Adipocyte (in vitro differentiated cells): ENCODE results near the gene CDK6.

Source experiments
- DNase-seq: peaks from one replicate; pipeline ENCODE4 v3.0.0-alpha.2; 2015; ENCODE audit warnings: low read depth
- H3K27me3 ChIP-seq: replicated peaks from 2 replicates; pipeline ENCODE4 v1.7.0; 2013; ENCODE audit warnings: mild to moderate bottlenecking, low read length, moderate library complexity; ENCODE audit not compliant: control insufficient read depth, insufficient read depth
- H3K36me3 ChIP-seq: 2 replicates; pipeline ENCODE4 v1.7.0; 2013; ENCODE audit warnings: low read length, mild to moderate bottlenecking, moderate library complexity; ENCODE audit not compliant: control insufficient read depth, insufficient read depth, severe bottlenecking
- H3K4me1 ChIP-seq: 2 replicates; pipeline ENCODE4 v1.7.0; 2013; ENCODE audit warnings: mild to moderate bottlenecking, low read length, moderate library complexity; ENCODE audit not compliant: control insufficient read depth, insufficient read depth
- H3K4me3 ChIP-seq: 2 replicates; pipeline ENCODE4 v1.7.0; 2013; ENCODE audit warnings: mild to moderate bottlenecking, low read length, moderate library complexity
- H3K9ac ChIP-seq: 2 replicates; pipeline ENCODE4 v1.7.0; 2013; ENCODE audit warnings: mild to moderate bottlenecking, low read length, moderate library complexity
- H3K9me3 ChIP-seq: 2 replicates; pipeline ENCODE4 v1.7.0; 2013; ENCODE audit warnings: mild to moderate bottlenecking, low read length, moderate library complexity; ENCODE audit not compliant: control insufficient read depth

Gene CDK6

GRCh38 chr7:92755680-92756079 lies 80.7 kb downstream of the CDK6 start:
- H3K36me3 ChIP-seq = no peaks in the 10 kb centered on the region

GRCh38 chr7:92754919-92755581 lies 81.3 kb downstream of the CDK6 start:
- peaks cover 37% of the 10 kb centered on the region for H3K4me1 ChIP-seq
- no peaks in the 10 kb centered on the region for H3K9me3 ChIP-seq
- H3K4me3 ChIP-seq = no peak overlapping the region
- no peaks in the 10 kb centered on the region for H3K27me3 ChIP-seq
- H3K36me3 ChIP-seq = no peaks in the 10 kb centered on the region
- no peak overlapping the region for H3K9ac ChIP-seq
- DNase-seq = no peak

More at GRCh38 chr7:92755680-92756079, 80.7 kb downstream of the CDK6 start:
- Histone ChIP-seq H3K9me3 (no peaks in the 10 kb centered on the region), H3K27me3 (no peaks in the 10 kb centered on the region), H3K4me3 (no peak overlapping the region), H3K9ac (no peak overlapping the region), H3K4me1 (peaks cover 31% of the 10 kb centered on the region)
- DNase-seq = no peak

GRCh38 chr7:92753614-92754013 lies 82.8 kb downstream of the CDK6 start:
- Histone ChIP-seq H3K36me3 (no peaks in the 10 kb centered on the region), H3K9ac (no peak overlapping the region), H3K27me3 (no peaks in the 10 kb centered on the region), H3K4me1 (peaks cover 44% of the 10 kb centered on the region), H3K4me3 (no peak overlapping the region), H3K9me3 (no peaks in the 10 kb centered on the region)
- no peak for DNase-seq

GRCh38 chr7:92751902-92752901 lies 84.2 kb downstream of the CDK6 start:
- Histone ChIP-seq H3K4me1 (peaks cover 45% of the 10 kb centered on the region), H3K36me3 (no peaks in the 10 kb centered on the region), H3K9me3 (no peaks in the 10 kb centered on the region), H3K27me3 (no peaks in the 10 kb centered on the region), H3K9ac (no peak overlapping the region), H3K4me3 (peak overlapping the region; percentile 12)
- DNase-seq = peak; percentile 83

- peaks cover 48% of the 10 kb centered on the region for H3K4me1 ChIP-seq
- no peaks in the 10 kb centered on the region for H3K36me3 ChIP-seq
- no peak overlapping the region for H3K9ac ChIP-seq
- no peaks in the 10 kb centered on the region for H3K27me3 ChIP-seq
- DNase-seq = no peak
- H3K9me3 ChIP-seq = no peaks in the 10 kb centered on the region
- no peak overlapping the region for H3K4me3 ChIP-seq
Observed at GRCh38 chr7:92750946-92751345, 85.4 kb downstream of the CDK6 start.

GRCh38 chr7:92750447-92750839 lies 85.9 kb downstream of the CDK6 start:
- no peak for DNase-seq
- no peak overlapping the region for H3K4me3 ChIP-seq
- H3K36me3 ChIP-seq = no peaks in the 10 kb centered on the region
- H3K27me3 ChIP-seq = no peaks in the 10 kb centered on the region
- no peaks in the 10 kb centered on the region for H3K9me3 ChIP-seq
- H3K9ac ChIP-seq = no peak overlapping the region
- peaks cover 47% of the 10 kb centered on the region for H3K4me1 ChIP-seq

- no peak overlapping the region for H3K9ac ChIP-seq
- no peak overlapping the region for H3K4me3 ChIP-seq
- H3K27me3 ChIP-seq = no peaks in the 10 kb centered on the region
- peaks cover 42% of the 10 kb centered on the region for H3K4me1 ChIP-seq
- H3K36me3 ChIP-seq = no peaks in the 10 kb centered on the region
- no peaks in the 10 kb centered on the region for H3K9me3 ChIP-seq
- no peak for DNase-seq
Observed at GRCh38 chr7:92749832-92750446, 86.4 kb downstream of the CDK6 start.

- no peak overlapping the region for H3K4me3 ChIP-seq
- H3K27me3 ChIP-seq = no peaks in the 10 kb centered on the region
- no peaks in the 10 kb centered on the region for H3K9me3 ChIP-seq
- peaks cover 38% of the 10 kb centered on the region for H3K4me1 ChIP-seq
- H3K9ac ChIP-seq = no peak overlapping the region
- peak; percentile 68 for DNase-seq
- no peaks in the 10 kb centered on the region for H3K36me3 ChIP-seq
Observed at GRCh38 chr7:92749327-92749755, 87.0 kb downstream of the CDK6 start.

- Histone ChIP-seq H3K36me3 (no peaks in the 10 kb centered on the region), H3K9me3 (no peaks in the 10 kb centered on the region), H3K4me3 (no peak overlapping the region), H3K9ac (no peak overlapping the region), H3K27me3 (no peaks in the 10 kb centered on the region), H3K4me1 (peaks cover 38% of the 10 kb centered on the region)
- no peak for DNase-seq
Observed at GRCh38 chr7:92748495-92748894, 87.9 kb downstream of the CDK6 start.

- no peak for DNase-seq
- Histone ChIP-seq H3K4me1 (peaks cover 29% of the 10 kb centered on the region), H3K9me3 (no peaks in the 10 kb centered on the region), H3K36me3 (no peaks in the 10 kb centered on the region), H3K27me3 (no peaks in the 10 kb centered on the region), H3K9ac (no peak overlapping the region), H3K4me3 (no peak overlapping the region)
Observed at GRCh38 chr7:92747041-92747835, 89.1 kb downstream of the CDK6 start.
